IPS-15b (cell line): ENCODE measurements around the gene RBM10.

Experiments used
- H3K27me3 ChIP-seq: one replicate; pipeline ENCODE4 v1.6.1; 2013; ENCODE audit warnings: low read length; ENCODE audit not compliant: control insufficient read depth, insufficient read depth
- H3K36me3 ChIP-seq: one replicate; pipeline ENCODE4 v1.6.1; 2013; ENCODE audit warnings: low read length; ENCODE audit not compliant: control insufficient read depth, insufficient read depth
- H3K4me1 ChIP-seq: one replicate; pipeline ENCODE4 v1.6.1; 2013; ENCODE audit warnings: mild to moderate bottlenecking, low read length; ENCODE audit not compliant: control insufficient read depth, insufficient read depth
- H3K4me3 ChIP-seq: one replicate; pipeline ENCODE4 v1.5.1; 2013; ENCODE audit warnings: low read depth, low read length
- H3K9ac ChIP-seq: one replicate; pipeline ENCODE4 v1.6.1; 2013; ENCODE audit warnings: low read depth, mild to moderate bottlenecking, low read length
- H3K9me3 ChIP-seq: one replicate; pipeline ENCODE4 v1.6.1; 2013; ENCODE audit warnings: mild to moderate bottlenecking, low read length; ENCODE audit not compliant: control insufficient read depth, insufficient read depth

Gene RBM10

DNA sequence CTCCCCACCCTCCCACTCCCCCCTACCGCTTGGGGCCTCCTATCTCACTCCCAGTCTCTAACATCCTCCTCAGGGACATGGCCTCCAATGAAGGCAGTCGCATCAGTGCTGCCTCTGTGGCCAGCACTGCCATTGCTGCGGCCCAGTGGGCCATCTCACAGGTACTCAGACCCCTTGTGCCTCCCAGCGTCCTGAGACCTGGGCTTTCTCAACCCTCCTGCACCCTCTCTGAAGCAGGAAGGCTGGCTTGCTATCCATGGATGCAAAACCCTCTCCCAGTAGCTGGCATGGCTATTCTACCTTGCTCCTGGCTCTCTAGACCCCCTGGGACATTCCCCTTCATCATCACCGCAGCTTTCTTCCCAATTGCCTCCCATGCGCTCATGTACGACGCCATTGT lies 35.3 kb downstream of the RBM10 start:
- peaks cover 55% of the 10 kb centered on the region for H3K36me3 ChIP-seq
- no peaks in the 10 kb centered on the region for H3K4me1 ChIP-seq
- H3K27me3 ChIP-seq = no peaks in the 10 kb centered on the region
- no peak overlapping the region for H3K4me3 ChIP-seq
- no peaks in the 10 kb centered on the region for H3K9me3 ChIP-seq
- no peak overlapping the region for H3K9ac ChIP-seq

DNA sequence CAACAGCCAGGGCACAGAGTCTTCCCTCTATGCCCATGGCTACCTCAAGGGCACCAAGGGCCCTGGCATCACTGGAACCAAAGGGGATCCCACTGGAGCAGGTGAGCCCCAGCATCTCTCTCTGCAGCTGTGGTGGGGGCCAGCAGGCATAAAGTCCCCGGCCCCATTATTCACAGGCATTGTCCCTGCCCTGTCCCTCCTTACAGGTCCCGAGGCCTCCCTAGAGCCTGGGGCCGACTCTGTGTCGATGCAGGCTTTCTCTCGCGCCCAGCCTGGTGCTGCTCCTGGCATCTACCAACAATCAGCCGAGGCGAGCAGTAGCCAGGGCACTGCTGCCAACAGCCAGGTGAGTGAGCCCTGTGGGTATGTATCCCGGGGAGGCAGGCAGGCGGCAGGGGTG lies 36.3 kb downstream of the RBM10 start:
- Histone ChIP-seq H3K4me1 (no peaks in the 10 kb centered on the region), H3K9me3 (no peaks in the 10 kb centered on the region), H3K9ac (no peak overlapping the region), H3K27me3 (no peaks in the 10 kb centered on the region), H3K36me3 (peaks cover 54% of the 10 kb centered on the region), H3K4me3 (no peak overlapping the region)

DNA sequence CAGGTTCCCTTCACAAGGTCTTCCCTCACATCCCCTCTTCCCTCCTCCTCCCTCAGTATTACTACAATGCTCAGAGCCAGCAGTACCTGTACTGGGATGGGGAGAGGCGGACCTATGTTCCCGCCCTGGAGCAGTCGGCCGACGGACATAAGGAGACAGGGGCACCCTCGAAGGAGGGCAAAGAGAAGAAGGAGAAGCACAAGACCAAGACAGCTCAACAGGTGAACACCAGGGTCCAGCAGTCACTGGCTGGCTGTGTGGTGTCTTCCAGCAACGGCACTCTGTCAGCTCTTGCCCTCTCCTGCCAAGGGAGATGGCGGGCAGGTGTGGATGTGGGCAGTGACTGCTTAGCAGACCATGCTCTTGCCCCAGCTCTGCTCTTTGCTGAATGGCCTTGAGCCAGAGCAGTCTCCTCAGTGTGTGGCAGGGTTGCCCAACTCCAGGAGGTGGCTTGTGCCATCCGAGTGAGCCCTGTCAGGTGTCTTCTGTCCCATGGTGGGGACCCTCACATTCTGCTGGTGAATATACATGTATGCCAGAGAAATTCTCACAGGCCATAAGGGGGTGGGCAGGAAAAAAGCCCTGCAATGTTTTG lies 37.2 kb downstream of the RBM10 start:
- Histone ChIP-seq H3K9me3 (no peaks in the 10 kb centered on the region), H3K4me3 (no peak overlapping the region), H3K9ac (no peak overlapping the region), H3K27me3 (no peaks in the 10 kb centered on the region), H3K36me3 (peaks cover 51% of the 10 kb centered on the region), H3K4me1 (no peaks in the 10 kb centered on the region)

DNA sequence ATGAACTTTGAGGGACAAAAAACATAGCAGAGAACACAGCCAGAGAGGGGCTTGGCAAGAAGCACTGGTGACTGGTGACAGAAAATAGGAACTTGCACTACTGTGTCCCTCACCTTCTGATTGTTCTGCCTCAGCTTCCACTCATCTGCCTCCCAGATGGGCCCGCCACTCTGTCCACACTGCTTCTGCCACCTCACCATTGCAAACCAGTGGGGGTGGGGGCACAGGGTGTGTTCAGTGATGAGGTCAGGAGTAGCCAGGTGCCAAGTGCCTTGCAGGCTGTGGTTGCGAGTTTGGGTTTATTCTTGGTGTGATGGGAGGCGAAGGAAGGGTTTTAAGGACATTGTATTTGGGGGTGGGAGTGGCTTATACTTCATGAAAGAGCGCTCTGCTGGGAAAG lies 39.5 kb downstream of the RBM10 start:
- Histone ChIP-seq H3K36me3 (peaks cover 38% of the 10 kb centered on the region), H3K9ac (no peak overlapping the region), H3K27me3 (no peaks in the 10 kb centered on the region), H3K4me3 (no peak overlapping the region), H3K4me1 (no peaks in the 10 kb centered on the region), H3K9me3 (no peaks in the 10 kb centered on the region)

DNA sequence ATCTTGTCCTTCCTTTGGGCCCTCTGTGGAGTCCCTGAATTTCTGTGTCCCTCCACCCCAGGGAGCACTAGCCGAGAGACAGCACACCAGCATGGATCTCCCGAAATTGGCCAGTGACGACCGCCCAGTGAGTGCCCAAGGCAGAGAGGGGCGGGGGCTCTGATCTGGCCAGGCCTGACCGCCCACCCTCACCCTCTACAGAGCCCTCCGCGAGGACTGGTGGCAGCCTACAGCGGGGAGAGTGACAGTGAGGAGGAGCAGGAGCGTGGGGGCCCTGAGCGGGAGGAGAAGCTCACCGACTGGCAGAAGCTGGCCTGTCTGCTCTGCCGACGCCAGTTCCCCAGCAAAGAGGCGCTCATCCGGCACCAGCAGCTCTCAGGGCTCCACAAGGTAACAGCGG lies 40.2 kb downstream of the RBM10 start:
- peaks cover 33% of the 10 kb centered on the region for H3K36me3 ChIP-seq
- H3K4me3 ChIP-seq = no peak overlapping the region
- peaks cover under 1% of the 10 kb centered on the region for H3K4me1 ChIP-seq

DNA sequence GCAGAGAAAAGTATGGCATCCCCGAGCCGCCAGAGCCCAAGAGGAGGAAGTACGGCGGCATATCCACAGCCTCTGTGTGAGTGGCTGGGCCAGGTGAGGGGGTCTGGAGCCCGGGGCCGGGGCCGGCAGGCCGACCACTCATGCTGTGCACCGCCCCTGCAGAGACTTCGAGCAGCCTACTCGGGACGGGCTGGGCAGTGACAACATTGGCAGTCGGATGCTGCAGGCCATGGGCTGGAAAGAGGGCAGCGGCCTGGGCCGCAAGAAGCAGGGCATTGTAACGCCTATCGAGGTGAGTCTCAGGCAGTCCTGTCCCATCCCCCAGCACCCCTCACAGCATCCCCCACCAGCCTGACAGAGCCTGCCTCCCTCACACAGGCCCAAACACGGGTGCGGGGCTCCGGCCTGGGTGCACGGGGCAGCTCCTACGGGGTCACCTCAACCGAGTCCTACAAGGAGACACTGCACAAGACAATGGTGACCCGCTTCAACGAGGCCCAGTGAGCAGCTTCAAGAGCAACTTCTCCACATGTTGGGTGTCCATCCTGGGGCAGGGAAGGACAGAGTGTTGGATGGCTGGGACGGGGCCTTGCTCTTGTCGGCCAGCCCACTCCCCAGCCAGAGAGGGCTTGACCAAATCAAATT lies 41.2 kb downstream of the RBM10 start:
- Histone ChIP-seq H3K36me3 (peaks cover 33% of the 10 kb centered on the region), H3K9me3 (no peaks in the 10 kb centered on the region), H3K4me1 (peaks cover 3% of the 10 kb centered on the region), H3K9ac (no peak overlapping the region), H3K27me3 (no peaks in the 10 kb centered on the region), H3K4me3 (no peak overlapping the region)

More for the DNA sequence above, 40.2 kb downstream of the RBM10 start:
- H3K27me3 ChIP-seq = no peaks in the 10 kb centered on the region
- no peak overlapping the region for H3K9ac ChIP-seq
- H3K9me3 ChIP-seq = no peaks in the 10 kb centered on the region

DNA sequence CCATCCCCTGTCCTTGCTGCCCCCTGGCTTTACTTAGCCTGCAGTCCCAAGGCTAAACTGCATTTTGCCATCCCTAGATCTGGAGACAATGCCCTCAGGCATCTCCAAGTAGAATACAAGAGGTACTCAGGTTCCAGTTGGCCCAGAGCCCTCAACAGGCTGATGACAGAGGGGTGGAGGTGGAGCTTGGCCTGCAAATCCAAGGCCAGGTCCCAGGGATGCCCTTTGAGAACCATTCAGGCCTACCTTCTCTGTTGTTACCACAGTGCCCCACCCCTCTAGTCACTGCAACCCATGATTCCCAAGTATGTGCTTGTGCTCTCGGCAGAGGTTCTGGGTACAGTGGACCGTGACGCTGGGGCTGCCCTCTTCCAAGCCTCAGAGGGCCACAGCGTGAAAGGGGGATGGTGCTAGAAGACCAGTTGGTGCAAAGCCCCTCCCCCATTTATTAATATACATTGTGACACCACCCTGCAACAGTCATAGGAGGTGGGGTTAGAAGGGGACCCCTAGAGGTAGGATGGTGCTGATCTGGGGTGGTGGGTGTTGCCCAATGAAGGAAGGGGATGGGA lies 42.2 kb downstream of the RBM10 start:
- peaks cover 5% of the 10 kb centered on the region for H3K27me3 ChIP-seq
- H3K9me3 ChIP-seq = no peaks in the 10 kb centered on the region
- peaks cover 5% of the 10 kb centered on the region for H3K4me1 ChIP-seq
- no peak overlapping the region for H3K4me3 ChIP-seq
- no peak overlapping the region for H3K9ac ChIP-seq
- H3K36me3 ChIP-seq = peaks cover 23% of the 10 kb centered on the region

DNA sequence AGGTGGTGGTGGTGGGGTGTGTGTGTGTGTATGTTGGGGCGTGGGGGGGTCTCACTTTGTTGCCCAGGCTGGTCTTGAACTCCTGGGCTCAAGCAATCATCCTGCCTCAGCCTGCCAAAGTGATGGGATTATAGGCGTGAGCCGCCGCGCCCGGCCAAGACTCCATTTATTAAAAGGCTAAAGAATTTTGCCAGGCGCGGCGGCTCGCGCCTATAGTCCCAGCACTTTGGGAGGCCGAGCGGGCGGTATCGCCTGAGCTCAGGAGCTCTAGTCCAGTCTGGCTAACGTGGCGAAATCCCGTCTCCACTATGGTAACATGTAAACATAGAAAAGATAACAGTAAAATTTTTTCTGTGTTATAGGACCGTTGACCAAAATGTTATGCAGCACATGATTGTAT lies 44.9 kb downstream of the RBM10 start:
- Histone ChIP-seq H3K27me3 (peaks cover 5% of the 10 kb centered on the region), H3K9me3 (no peaks in the 10 kb centered on the region), H3K4me1 (peaks cover 9% of the 10 kb centered on the region), H3K36me3 (peaks cover 19% of the 10 kb centered on the region), H3K4me3 (no peak overlapping the region), H3K9ac (no peak overlapping the region)

DNA sequence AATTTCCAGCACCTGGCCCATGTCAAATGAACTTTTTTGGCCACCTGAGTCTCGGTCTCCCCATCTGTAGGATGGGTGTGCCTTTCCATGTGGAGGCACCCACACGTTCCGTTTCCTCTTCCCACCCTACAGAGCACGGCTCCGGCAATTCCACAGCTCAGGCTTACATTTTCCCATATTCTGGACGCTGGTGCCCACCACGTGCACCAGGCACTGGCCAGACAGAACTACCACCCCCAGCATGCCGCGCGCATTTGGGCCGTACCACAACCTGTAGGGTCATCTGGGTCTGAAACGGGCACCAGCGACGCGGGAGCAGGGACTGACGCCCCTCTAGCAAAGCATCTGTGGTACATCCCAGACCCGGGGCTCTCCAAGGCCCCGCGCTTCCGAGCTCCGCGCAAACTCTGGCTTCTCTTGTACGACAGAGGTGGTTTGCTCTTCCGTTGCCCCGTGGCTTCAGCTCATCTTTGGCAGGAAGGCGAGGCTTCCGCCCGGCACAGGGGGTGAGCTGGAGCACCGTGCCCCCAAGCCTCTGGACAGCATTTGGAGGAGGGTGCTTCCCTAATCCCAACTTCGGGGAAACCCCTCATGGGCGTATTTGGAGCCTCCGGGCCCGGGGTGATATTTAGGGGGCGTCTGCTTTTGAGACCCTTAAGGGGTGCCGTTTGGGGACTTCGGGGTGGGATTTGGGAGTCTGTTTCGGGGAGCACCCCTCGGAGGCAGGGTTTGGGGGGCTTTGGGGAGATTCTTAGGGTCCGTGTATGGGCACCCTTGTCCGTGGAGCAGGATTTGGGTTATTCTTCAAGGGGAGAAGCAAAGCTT lies 45.6 kb downstream of the RBM10 start:
- peaks cover 12% of the 10 kb centered on the region for H3K4me1 ChIP-seq
- no peaks in the 10 kb centered on the region for H3K9me3 ChIP-seq
- H3K36me3 ChIP-seq = peaks cover 14% of the 10 kb centered on the region
- peaks cover 5% of the 10 kb centered on the region for H3K27me3 ChIP-seq
- peak overlapping the region; percentile 84 for H3K4me3 ChIP-seq
- H3K9ac ChIP-seq = peak overlapping the region; percentile 73

DNA sequence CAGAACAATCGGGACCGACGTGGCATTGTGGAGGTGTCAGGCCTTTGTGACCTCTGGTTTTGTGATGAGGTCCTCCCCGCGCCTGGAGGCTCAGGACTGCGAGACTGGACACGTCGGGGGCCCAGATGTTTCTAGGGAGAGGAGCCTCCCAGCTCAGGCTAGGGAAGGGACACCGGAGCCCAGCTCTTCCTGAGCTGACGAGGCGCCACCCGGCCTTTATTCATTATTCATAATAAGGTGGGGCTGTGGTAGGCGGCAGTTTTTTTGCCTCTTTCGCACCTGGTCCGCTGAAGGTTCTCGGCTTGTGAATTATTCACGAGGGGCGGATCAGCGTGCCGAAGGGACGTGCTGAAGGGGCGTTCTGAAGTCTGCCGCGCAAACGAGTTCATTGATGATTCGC lies 46.3 kb downstream of the RBM10 start:
- H3K36me3 ChIP-seq = peaks cover 7% of the 10 kb centered on the region
- H3K4me1 ChIP-seq = peaks cover 15% of the 10 kb centered on the region

DNA sequence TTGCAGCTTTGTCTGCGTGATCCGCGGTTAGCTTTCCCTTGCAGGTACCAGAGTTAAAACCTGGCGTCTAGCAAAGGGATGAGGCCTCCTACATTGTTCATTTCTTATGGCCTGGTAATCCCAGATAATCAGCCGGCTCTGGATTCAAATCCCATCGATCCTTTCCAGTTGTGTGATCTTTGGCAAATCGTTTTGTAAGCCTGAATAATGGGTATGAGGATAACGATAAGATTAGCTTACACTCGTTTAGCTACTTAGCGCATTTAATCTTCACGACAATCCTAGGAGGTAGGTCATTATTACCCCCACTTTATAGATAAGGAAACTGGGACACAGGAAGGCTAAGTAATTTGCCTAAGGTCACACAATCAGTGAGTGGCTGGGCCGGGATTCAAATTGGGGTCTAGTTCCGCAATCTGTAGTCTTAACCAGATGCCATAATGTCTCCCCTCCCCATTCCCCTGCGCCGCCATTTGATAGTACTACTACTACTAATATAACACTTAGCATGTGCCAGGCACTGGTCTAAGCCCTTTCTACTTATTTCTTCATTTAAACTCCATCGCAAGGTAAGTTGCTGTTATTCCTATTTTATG lies 46.9 kb downstream of the RBM10 start:
- Histone ChIP-seq H3K4me3 (peak overlapping the region; percentile 84), H3K27me3 (peaks cover 5% of the 10 kb centered on the region), H3K4me1 (peaks cover 15% of the 10 kb centered on the region)

More for the DNA sequence above, 46.3 kb downstream of the RBM10 start:
- Histone ChIP-seq H3K4me3 (peak overlapping the region; percentile 84), H3K9me3 (no peaks in the 10 kb centered on the region), H3K27me3 (peaks cover 5% of the 10 kb centered on the region), H3K9ac (peak overlapping the region; percentile 73)

More for the DNA sequence above, 46.9 kb downstream of the RBM10 start:
- Histone ChIP-seq H3K9ac (no peak overlapping the region), H3K36me3 (peaks cover 6% of the 10 kb centered on the region), H3K9me3 (no peaks in the 10 kb centered on the region)
